T47D (cell line): ENCODE measurements around the gene CEP192.

Experiments used
- DNase-seq, 2 experiments: peaks; one replicate each; pipeline versions ENCODE4 v3.0.0 to v3.0.0-alpha.2; 2011 to 2012; ENCODE audit warnings: low read depth in 1 of 2, low spot score in 1 of 2
- JUND ChIP-seq: IDR thresholded peaks from 2 replicates; pipeline ENCODE4 v1.6.1; 2012; ENCODE audit warnings: low read depth
- in situ Hi-C: cut with HindIII; loops from 2 replicates; pipeline ENCODE4 v1.10.0; 2016; ENCODE audit warnings: low sequenced_read_pairs, low pct_unique_long_range_greater_than_20kb

The CEP192 gene

GRCh38 chr18:13026583-13027270, 35.6 kb downstream of the CEP192 start:
- no peak for TF ChIP-seq JUND
- in situ Hi-C loops: no loop called here
- no peak for DNase-seq

- in situ Hi-C loops: no loop called here
- TF ChIP-seq JUND: no peak
- no peak for DNase-seq
Measured at GRCh38 chr18:13028869-13029268, 37.7 kb downstream of the CEP192 start.

GRCh38 chr18:13032173-13032572, 41.0 kb downstream of the CEP192 start:
- in situ Hi-C loops: no loop called here
- TF ChIP-seq JUND: no peak

GRCh38 chr18:13035249-13035914, 44.2 kb downstream of the CEP192 start:
- DNase-seq: no peak
- in situ Hi-C loops: no loop called here
- no peak for TF ChIP-seq JUND

More at GRCh38 chr18:13032173-13032572, 41.0 kb downstream of the CEP192 start:
- no peak for DNase-seq

- TF ChIP-seq JUND: no peak
- DNase-seq: no peak
- in situ Hi-C loops: no loop called here
Measured at GRCh38 chr18:13036622-13037320, 45.6 kb downstream of the CEP192 start.

GRCh38 chr18:13039806-13040205, 48.6 kb downstream of the CEP192 start:
- DNase-seq: no peak
- in situ Hi-C loops: no loop called here
- TF ChIP-seq JUND: no peak

GRCh38 chr18:13043066-13043465, 51.9 kb downstream of the CEP192 start:
- in situ Hi-C loops: no loop called here
- no peak for TF ChIP-seq JUND

GRCh38 chr18:13048061-13048595, 57.0 kb downstream of the CEP192 start:
- in situ Hi-C loops: no loop called here
- no peak for TF ChIP-seq JUND
- no peak for DNase-seq

More at GRCh38 chr18:13043066-13043465, 51.9 kb downstream of the CEP192 start:
- DNase-seq: no peak

GRCh38 chr18:13051159-13051558, 60.0 kb downstream of the CEP192 start:
- no peak for TF ChIP-seq JUND
- in situ Hi-C loops: no loop called here
- DNase-seq: no peak

- TF ChIP-seq JUND: no peak
- in situ Hi-C loops: no loop called here
- no peak for DNase-seq
Measured at GRCh38 chr18:13051950-13052349, 60.8 kb downstream of the CEP192 start.

- in situ Hi-C loops: no loop called here
- DNase-seq: no peak
- no peak for TF ChIP-seq JUND
Measured at GRCh38 chr18:13054336-13054735, 63.2 kb downstream of the CEP192 start.

- DNase-seq: no peak
- in situ Hi-C loops: no loop called here
- TF ChIP-seq JUND: no peak
Measured at GRCh38 chr18:13061630-13062189, 70.5 kb downstream of the CEP192 start.
